Measurements from ENCODE around the gene RAB3IP. TPM values are rescaled to one million over a fixed set of nuclear protein-coding genes. Genes with fewer than 3 reads are reported as not detected.
"Not testable (repeated sequence)": the region's sequence is repeated elsewhere in the genome, so short reads cannot be mapped to it uniquely, and the experiment has no call there.

Gene RAB3IP
- total and polyA plus RNA-seq, 12 donors: 14.2 to 33.3 (median 22.5) TPM

- Histone ChIP-seq H3K27ac (no peak overlapping the region), H3K4me3 (no peak overlapping the region), H3K27me3 (no peaks in the 10 kb centered on the region), H3K36me3 (no peaks in the 10 kb centered on the region), H3K9me3 (peaks cover 0 to under 1% (median 0%) of the 10 kb centered on the region in 11 donors), H3K4me1 (peaks cover 0 to 4% (median 0%) of the 10 kb centered on the region in 9 donors)
- TF ChIP-seq, protein P1, sequence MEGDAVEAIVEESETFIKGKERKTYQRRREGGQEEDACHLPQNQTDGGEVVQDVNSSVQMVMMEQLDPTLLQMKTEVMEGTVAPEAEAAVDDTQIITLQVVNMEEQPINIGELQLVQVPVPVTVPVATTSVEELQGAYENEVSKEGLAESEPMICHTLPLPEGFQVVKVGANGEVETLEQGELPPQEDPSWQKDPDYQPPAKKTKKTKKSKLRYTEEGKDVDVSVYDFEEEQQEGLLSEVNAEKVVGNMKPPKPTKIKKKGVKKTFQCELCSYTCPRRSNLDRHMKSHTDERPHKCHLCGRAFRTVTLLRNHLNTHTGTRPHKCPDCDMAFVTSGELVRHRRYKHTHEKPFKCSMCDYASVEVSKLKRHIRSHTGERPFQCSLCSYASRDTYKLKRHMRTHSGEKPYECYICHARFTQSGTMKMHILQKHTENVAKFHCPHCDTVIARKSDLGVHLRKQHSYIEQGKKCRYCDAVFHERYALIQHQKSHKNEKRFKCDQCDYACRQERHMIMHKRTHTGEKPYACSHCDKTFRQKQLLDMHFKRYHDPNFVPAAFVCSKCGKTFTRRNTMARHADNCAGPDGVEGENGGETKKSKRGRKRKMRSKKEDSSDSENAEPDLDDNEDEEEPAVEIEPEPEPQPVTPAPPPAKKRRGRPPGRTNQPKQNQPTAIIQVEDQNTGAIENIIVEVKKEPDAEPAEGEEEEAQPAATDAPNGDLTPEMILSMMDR (IDR thresholded peaks at IDR 0.05): no peak
- DNase-seq: no peak
- WGBS, 2 donors: 87 to 93% methylated on average over 4 of the region's 4 CpGs
- ATAC-seq: no peak
- intact Hi-C loops (cut with DNase I): no loop called here
These were observed 106.2 kb downstream of the RAB3IP start for GRCh38 chr12:69844836-69845235.

GRCh38 chr12:69846976-69847375, 108.3 kb downstream of the RAB3IP start:
- intact Hi-C loops (cut with DNase I): no loop called here
- TF ChIP-seq, protein P1 (IDR thresholded peaks at IDR 0.05): no peak
- H3K9me3 ChIP-seq: peaks cover 0 to 3% (median 0%) of the 10 kb centered on the region in 11 donors
- ATAC-seq (no peak), DNase-seq (no peak)
- H3K27ac ChIP-seq: no peak overlapping the region
- no peak overlapping the region for H3K4me3 ChIP-seq
- H3K27me3 ChIP-seq: no peaks in the 10 kb centered on the region
- H3K4me1 ChIP-seq: no peaks in the 10 kb centered on the region
- no peaks in the 10 kb centered on the region for H3K36me3 ChIP-seq

DNA sequence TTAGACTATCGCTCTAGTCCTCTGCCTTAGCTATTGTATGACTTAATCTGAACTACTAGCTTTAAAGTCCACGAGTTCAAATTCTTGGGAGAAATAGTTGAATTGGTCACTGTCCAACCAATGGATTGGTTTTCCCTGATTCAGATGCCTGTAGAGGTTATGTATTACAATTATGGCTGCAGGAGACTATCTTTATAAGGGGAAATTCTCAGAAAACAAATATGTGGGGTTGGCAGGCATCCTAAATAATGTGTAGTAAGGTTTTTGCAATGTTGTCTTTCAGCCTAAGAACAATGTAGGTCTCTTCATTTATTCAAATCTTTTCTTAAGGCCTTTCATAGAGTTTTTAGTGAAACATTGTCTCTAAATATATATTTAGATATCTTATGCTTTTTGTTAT, 113.3 kb downstream of the RAB3IP start:
- intact Hi-C loops (cut with DNase I): no loop called here
- H3K4me1 ChIP-seq: no peaks in the 10 kb centered on the region
- 74 to 85% methylated on average over 2 of the region's 2 CpGs for WGBS, 2 donors
- peaks cover 0 to 25% (median 13%) of the 10 kb centered on the region in 11 donors for H3K9me3 ChIP-seq
- H3K36me3 ChIP-seq: no peaks in the 10 kb centered on the region
- no peak for ATAC-seq
- no peak for DNase-seq
- H3K27ac ChIP-seq: no peak overlapping the region
- TF ChIP-seq, protein P1 (IDR thresholded peaks at IDR 0.05): no peak
- H3K27me3 ChIP-seq: no peaks in the 10 kb centered on the region
- H3K4me3 ChIP-seq: no peak overlapping the region

DNA sequence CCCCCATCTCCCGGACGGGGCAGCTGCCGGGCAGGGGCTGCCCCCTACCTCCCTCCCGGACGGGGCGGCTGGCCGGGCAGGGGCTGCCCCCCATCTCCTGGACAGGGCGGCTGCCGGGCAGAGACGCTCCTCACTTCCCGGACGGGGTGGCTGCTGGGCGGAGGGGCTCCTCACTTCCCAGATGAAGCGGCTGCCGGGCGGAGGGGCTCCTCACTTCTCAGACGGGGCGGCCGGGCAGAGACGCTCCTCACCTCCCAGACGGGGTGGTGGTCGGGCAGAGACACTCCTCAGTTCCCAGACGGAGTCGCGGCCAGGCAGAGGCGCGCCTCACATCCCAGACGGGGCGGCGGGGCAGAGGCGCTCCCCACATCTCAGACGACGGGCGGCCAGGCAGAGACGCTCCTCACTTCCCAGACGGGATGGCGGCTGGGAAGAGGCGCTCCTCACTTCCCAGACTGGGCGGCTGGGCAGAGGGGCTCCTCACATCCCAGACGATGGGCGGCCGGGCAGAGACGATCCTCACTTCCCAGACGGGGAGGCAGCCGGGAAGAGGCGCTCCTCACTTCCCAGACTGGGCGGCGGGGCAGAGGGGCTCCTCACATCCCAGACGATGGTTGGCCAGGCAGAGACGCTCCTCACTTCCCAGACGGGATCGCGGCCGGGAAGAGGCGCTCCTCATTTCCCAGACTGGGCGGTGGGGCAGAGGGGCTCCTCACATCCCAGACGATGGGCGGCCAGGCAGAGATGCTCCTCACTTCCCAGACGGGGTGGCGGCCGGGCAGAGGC, 114.7 kb downstream of the RAB3IP start:
- H3K36me3 ChIP-seq; H3K27me3 ChIP-seq; H3K4me3 ChIP-seq; H3K27ac ChIP-seq; H3K4me1 ChIP-seq; ATAC-seq; DNase-seq; intact Hi-C loops (cut with DNase I): not testable (repeated sequence)
- 95 to 98% methylated on average over 53 to 59 of the region's 61 CpGs for WGBS, 2 donors
- H3K9me3 ChIP-seq: peaks cover 0 to 34% (median 20%) of the 10 kb centered on the region in 11 donors

GRCh38 chr12:69866698-69867097, 128.0 kb downstream of the RAB3IP start:
- no peaks in the 10 kb centered on the region for H3K27me3 ChIP-seq
- 89 to 95% methylated on average over 4 of the region's 4 CpGs for WGBS, 2 donors
- H3K4me3 ChIP-seq: no peak overlapping the region
- ATAC-seq (no peak), DNase-seq (no peak)
- TF ChIP-seq, protein P1 (IDR thresholded peaks at IDR 0.05): no peak
- no peaks in the 10 kb centered on the region for H3K4me1 ChIP-seq
- H3K9me3 ChIP-seq: no peaks in the 10 kb centered on the region
- intact Hi-C loops (cut with DNase I): no loop called here
- no peaks in the 10 kb centered on the region for H3K36me3 ChIP-seq
- no peak overlapping the region for H3K27ac ChIP-seq

Measured in heart right ventricle (tissue), 16 donors.